ENCODE results near the gene UGT2A3. TPM values are rescaled to one million over a fixed set of nuclear protein-coding genes. Genes with fewer than 3 reads are reported as not detected.
"Not testable (repeated sequence)": the region's sequence is repeated elsewhere in the genome, so short reads cannot be mapped to it uniquely, and the experiment has no call there.

Gene UGT2A3
- total RNA-seq, 1 donor from 2014 or later = not detected

GRCh38 chr4:68984947-68985346 is 33.3 kb upstream of the UGT2A3 start:
- no peak overlapping the region for H3K4me3 ChIP-seq
- no peaks in the 10 kb centered on the region for H3K4me1 ChIP-seq
- H3K27ac ChIP-seq = no peak overlapping the region
- H3K27me3 ChIP-seq = no peaks in the 10 kb centered on the region
- H3K36me3 ChIP-seq = no peaks in the 10 kb centered on the region
- intact Hi-C loops (cut with DNase I) = no loop called here
- TF ChIP-seq POLR2AphosphoS5 (IDR thresholded peaks at IDR 0.05; ENCODE audit: insufficient read depth in 1 of 2, low read depth in 1 of 2) (no peak), POLR2A (IDR thresholded peaks at IDR 0.05) (no peak), CTCF (IDR thresholded peaks at IDR 0.05) (no peak)
- no peak for DNase-seq (ENCODE audit: extremely low spot score in 2 of 2)
- no peaks in the 10 kb centered on the region for H3K9me3 ChIP-seq

GRCh38 chr4:68963374-68963773 is 11.8 kb upstream of the UGT2A3 start:
- TF ChIP-seq CTCF (IDR thresholded peaks at IDR 0.05) = no peak
- no peak for TF ChIP-seq POLR2A (IDR thresholded peaks at IDR 0.05)
- TF ChIP-seq POLR2AphosphoS5 (IDR thresholded peaks at IDR 0.05; ENCODE audit: insufficient read depth in 1 of 2, low read depth in 1 of 2) = no peak
- H3K27me3 ChIP-seq = no peaks in the 10 kb centered on the region
- no peak for DNase-seq (ENCODE audit: extremely low spot score in 2 of 2)
- no peak overlapping the region for H3K4me3 ChIP-seq
- intact Hi-C loops (cut with DNase I) = no loop called here
- H3K27ac ChIP-seq = no peak overlapping the region
- H3K9me3 ChIP-seq = no peaks in the 10 kb centered on the region
- no peaks in the 10 kb centered on the region for H3K4me1 ChIP-seq
- no peaks in the 10 kb centered on the region for H3K36me3 ChIP-seq

GRCh38 chr4:68962868-68963267 is 11.3 kb upstream of the UGT2A3 start:
- no peak overlapping the region for H3K27ac ChIP-seq
- no peaks in the 10 kb centered on the region for H3K27me3 ChIP-seq
- no peaks in the 10 kb centered on the region for H3K4me1 ChIP-seq
- no peaks in the 10 kb centered on the region for H3K36me3 ChIP-seq
- no peak for TF ChIP-seq POLR2A (IDR thresholded peaks at IDR 0.05)
- no peak for TF ChIP-seq POLR2AphosphoS5 (IDR thresholded peaks at IDR 0.05; ENCODE audit: insufficient read depth in 1 of 2, low read depth in 1 of 2)
- no peak for TF ChIP-seq CTCF (IDR thresholded peaks at IDR 0.05)
- no peak for DNase-seq (ENCODE audit: extremely low spot score in 2 of 2)
- no peak overlapping the region for H3K4me3 ChIP-seq
- intact Hi-C loops (cut with DNase I) = no loop called here
- no peaks in the 10 kb centered on the region for H3K9me3 ChIP-seq

- H3K36me3 ChIP-seq = no peaks in the 10 kb centered on the region
- no peak for TF ChIP-seq POLR2AphosphoS5 (IDR thresholded peaks at IDR 0.05; ENCODE audit: insufficient read depth in 1 of 2, low read depth in 1 of 2)
- no peak for TF ChIP-seq POLR2A (IDR thresholded peaks at IDR 0.05)
- H3K4me3 ChIP-seq = no peak overlapping the region
- H3K4me1 ChIP-seq = no peaks in the 10 kb centered on the region
- H3K9me3 ChIP-seq = no peaks in the 10 kb centered on the region
- H3K27me3 ChIP-seq = no peaks in the 10 kb centered on the region
- H3K27ac ChIP-seq = no peak overlapping the region
- DNase-seq (ENCODE audit: extremely low spot score in 2 of 2) = no peak
- intact Hi-C loops (cut with DNase I) = no loop called here
These were observed 8.9 kb upstream of the UGT2A3 start for GRCh38 chr4:68960294-68961163.

GRCh38 chr4:68959085-68959484 is 7.5 kb upstream of the UGT2A3 start:
- H3K36me3 ChIP-seq; intact Hi-C loops (cut with DNase I); H3K4me1 ChIP-seq; H3K27me3 ChIP-seq; H3K9me3 ChIP-seq; DNase-seq (ENCODE audit: extremely low spot score in 2 of 2); H3K4me3 ChIP-seq; H3K27ac ChIP-seq: not testable (repeated sequence)

- no peaks in the 10 kb centered on the region for H3K27me3 ChIP-seq
- H3K9me3 ChIP-seq = no peaks in the 10 kb centered on the region
- DNase-seq (ENCODE audit: extremely low spot score in 2 of 2) = no peak
- TF ChIP-seq POLR2A (IDR thresholded peaks at IDR 0.05) = no peak
- intact Hi-C loops (cut with DNase I) = no loop called here
- H3K27ac ChIP-seq = no peak overlapping the region
- H3K4me1 ChIP-seq = no peaks in the 10 kb centered on the region
- no peak overlapping the region for H3K4me3 ChIP-seq
- H3K36me3 ChIP-seq = no peaks in the 10 kb centered on the region
These were observed 2.5 kb upstream of the UGT2A3 start for GRCh38 chr4:68954126-68954525.

Measured in vagina (tissue), 2 donors.